OCI-M2 (cell line): Measurements from ENCODE around the gene OSBPL10.
"Not testable (repeated sequence)": the region's sequence is repeated elsewhere in the genome, so short reads cannot be mapped to it uniquely, and the experiment has no call there.

Source experiments
- DNase-seq: peaks from one replicate; lab custom pipeline; 2025; ENCODE audit not compliant: unreplicated experiment; lab: John Stamatoyannopoulos, UW

OSBPL10 gene

GRCh38 chr3:31981206-31982181 is at the start of gene OSBPL10, which contains the start of gene ZNF860:
Gene OSBPL10, minus strand, starts transcription at chr3:31981262. Its CDS starts 83 bp downstream, at chr3:31981179.
Gene ZNF860, plus strand, starts transcription at chr3:31981750. Its CDS starts 7,330 bp downstream, at chr3:31989080.
- DNase-seq = no peak

- no peak for DNase-seq
These were observed 45.5 kb upstream of the OSBPL10 start for GRCh38 chr3:32026593-32026992.

GRCh38 chr3:32022947-32023346 is 41.9 kb upstream of the OSBPL10 start:
- no peak for DNase-seq

- no peak for DNase-seq
These were observed 40.7 kb upstream of the OSBPL10 start for GRCh38 chr3:32021748-32022147.

- no peak for DNase-seq
These were observed 40.1 kb upstream of the OSBPL10 start for GRCh38 chr3:32021155-32021554.

- DNase-seq = no peak
These were observed 37.9 kb upstream of the OSBPL10 start for GRCh38 chr3:32018757-32019564.

- DNase-seq = no peak
These were observed 36.2 kb upstream of the OSBPL10 start for GRCh38 chr3:32017286-32017685.

- not testable (repeated sequence) for DNase-seq
These were observed 34.6 kb upstream of the OSBPL10 start for GRCh38 chr3:32015638-32016037.

- DNase-seq = not testable (repeated sequence)
These were observed 29.6 kb upstream of the OSBPL10 start for GRCh38 chr3:32010699-32011098.

- DNase-seq = no peak
These were observed 28.9 kb upstream of the OSBPL10 start for GRCh38 chr3:32009957-32010356.

- DNase-seq = no peak
These were observed 28.0 kb upstream of the OSBPL10 start for GRCh38 chr3:32009101-32009500.

- DNase-seq = no peak
These were observed 23.2 kb upstream of the OSBPL10 start for GRCh38 chr3:32004113-32004765.

GRCh38 chr3:32003380-32003779 is 22.3 kb upstream of the OSBPL10 start:
- no peak for DNase-seq

- no peak for DNase-seq
These were observed 21.7 kb upstream of the OSBPL10 start for GRCh38 chr3:32002561-32003368.

GRCh38 chr3:32000877-32001276 is 19.8 kb upstream of the OSBPL10 start:
- DNase-seq = no peak

GRCh38 chr3:31999907-32000439 is 18.9 kb upstream of the OSBPL10 start:
- DNase-seq = no peak

- no peak for DNase-seq
These were observed 16.4 kb upstream of the OSBPL10 start for GRCh38 chr3:31997500-31997899.

GRCh38 chr3:31996195-31996594 is 15.1 kb upstream of the OSBPL10 start:
- no peak for DNase-seq

GRCh38 chr3:31995026-31995425 is 14.0 kb upstream of the OSBPL10 start:
- not testable (repeated sequence) for DNase-seq

GRCh38 chr3:31993843-31994242 is 12.8 kb upstream of the OSBPL10 start:
- no peak for DNase-seq
